HepG2 (cell line): ENCODE results near the gene ZBTB18. TPM values are rescaled to one million over a fixed set of nuclear protein-coding genes. Genes with fewer than 3 reads are reported as not detected.

Experiments
- ATAC-seq: fragments of 200-7000 bp; cut with Tn5 transposase; 3 replicates; pipeline ENCODE4 v1.9.1; 2020; ENCODE audit warnings: mild to moderate bottlenecking, moderate library complexity
- BruUV-seq: library from RNA; stranded (reverse); fragments of 400-500 nt; replicated peaks from 2 replicates; lab custom pipeline; 2021; lab: Mats Ljungman, UMichigan
- CTCF ChIA-PET: fragments of 300-600 bp; formaldehyde crosslinking; extraction: SDS; loops from one replicate; lab custom pipeline; 2021; ENCODE audit warnings: low total read pairs, inconsistent platforms, low intra/inter-chr PET ratio; lab: Yijun Ruan, JAX
- POLR2A ChIA-PET: fragments of 350-600 bp; sonication (Branson Sonifier 250); formaldehyde crosslinking; loops from one replicate; lab custom pipeline; 2020; ENCODE audit warnings: antibody characterized with exemption, inconsistent platforms; lab: Yijun Ruan, JAX
- DNase-seq: peaks from one replicate; pipeline ENCODE4 v3.0.0-alpha.2; 2015; ENCODE audit warnings: low spot score
- FAIRE-seq: peaks from 3 replicates; lab custom pipeline; 2011; peaks lifted over from hg19 to GRCh38; lab: Jason Lieb, UNC
- H2AFZ ChIP-seq: one replicate; pipeline ENCODE4 v1.6.1; 2011; ENCODE audit warnings: low read length, inconsistent platforms
- H3K27ac ChIP-seq: fragments of 300-600 bp; 3 replicates; pipeline ENCODE4 v1.8.0; 2011; ENCODE audit warnings: mixed run types, mild to moderate bottlenecking, mixed read lengths, low read length, inconsistent platforms; ENCODE audit not compliant: insufficient read depth; ENCODE audit errors: extremely low read length
- H3K27me3 ChIP-seq, 2 experiments: fragments of 200-600 bp in 1 of 2; 2 replicates in 1 of 2; 3 replicates in 1 of 2; pipeline versions ENCODE4 v1.6.0 to v1.8.0; 2011; ENCODE audit warnings: low read length in 2 of 2, mild to moderate bottlenecking in 2 of 2, moderate library complexity in 2 of 2, inconsistent platforms in 1 of 2; ENCODE audit not compliant: insufficient read depth in 2 of 2, control insufficient read depth in 1 of 2
- H3K36me3 ChIP-seq, 2 experiments: fragments of 200-600 bp in 1 of 2; replicated peaks in 1 of 2; 2 replicates in 1 of 2; 3 replicates in 1 of 2; pipeline versions ENCODE4 v1.5.1 to v1.8.0; 2011; ENCODE audit warnings: low read length in 2 of 2, inconsistent platforms in 1 of 2; ENCODE audit not compliant: insufficient read depth in 2 of 2, control insufficient read depth in 1 of 2
- H3K4me1 ChIP-seq: 2 replicates; pipeline ENCODE4 v1.5.1; 2012; ENCODE audit warnings: low read length, inconsistent platforms; ENCODE audit not compliant: insufficient read depth
- H3K4me2 ChIP-seq: 2 replicates; pipeline ENCODE4 v1.6.0; 2011; ENCODE audit warnings: low read depth, low read length, inconsistent platforms
- H3K4me3 ChIP-seq, 3 experiments: fragments of 200-600 bp in 1 of 3; sonication (generic), shearing (Covaris generic) in 1 of 3; replicated peaks in 1 of 3; 2 replicates each; pipeline ENCODE4 v1.5.1; 2011 to 2016; ENCODE audit warnings: low read length in 3 of 3, inconsistent platforms in 2 of 3, low read depth in 2 of 3, mild to moderate bottlenecking in 2 of 3, control low read depth in 1 of 3, mixed read lengths in 1 of 3; ENCODE audit not compliant: insufficient read depth in 1 of 3
- H3K79me2 ChIP-seq: one replicate; pipeline ENCODE4 v1.6.1; 2011; ENCODE audit warnings: low read length, inconsistent platforms; ENCODE audit not compliant: insufficient read depth
- H3K9ac ChIP-seq: 2 replicates; pipeline ENCODE4 v1.6.0; 2011; ENCODE audit warnings: mild to moderate bottlenecking, low read depth, low read length, inconsistent platforms; ENCODE audit not compliant: insufficient read depth
- H3K9me3 ChIP-seq: 2 replicates; pipeline ENCODE4 v1.5.1; 2012; ENCODE audit warnings: mild to moderate bottlenecking, low read length
- H4K20me1 ChIP-seq: 2 replicates; pipeline ENCODE4 v1.6.0; 2011; ENCODE audit warnings: inconsistent platforms, mild to moderate bottlenecking, low read length, moderate library complexity; ENCODE audit not compliant: insufficient read depth
- DPF2 ChIP-seq: sonication (generic); formaldehyde crosslinking; IDR thresholded peaks from 2 replicates; pipeline ENCODE4 v1.4.0; 2020; ENCODE audit warnings: mild to moderate bottlenecking, low read depth, missing genetic modification reagents, borderline replicate concordance
- PRPF4 ChIP-seq: fragments of 200-400 bp; formaldehyde crosslinking; IDR thresholded peaks from 2 replicates; pipeline ENCODE4 v1.6.1; 2016; ENCODE audit warnings: low read length, low read depth; ENCODE audit not compliant: poor library complexity, severe bottlenecking
- U2AF2 ChIP-seq: fragments of 200-400 bp; formaldehyde crosslinking; IDR thresholded peaks from 2 replicates; pipeline ENCODE4 v1.6.1; 2017; ENCODE audit warnings: low read depth, mild to moderate bottlenecking, low read length
- ZMAT3 ChIP-seq: sonication (generic); formaldehyde crosslinking; conservative IDR thresholded peaks from 2 replicates; pipeline ENCODE4 v1.7.0; 2021; ENCODE audit warnings: missing genetic modification reagents
- ZNF101 ChIP-seq: sonication (generic); formaldehyde crosslinking; IDR thresholded peaks from 2 replicates; pipeline ENCODE4 v1.4.0; 2020; ENCODE audit warnings: mild to moderate bottlenecking, low read depth, missing genetic modification reagents, borderline replicate concordance
- WGBS: methylation state at CpG from one replicate; pipeline ENCODE4 v1.1.6; 2017; ENCODE audit warnings: low lambda C conversion rate; 5-methylcytosine and 5-hydroxymethylcytosine counted together
- in situ Hi-C: cut with HindIII; loops from 2 replicates; pipeline ENCODE4 v1.10.0; 2017; ENCODE audit warnings: low pct_unique_long_range_greater_than_20kb; ENCODE audit not compliant: extremely low pct_ligation_motif_present
- intact Hi-C: fragments of 100-400 bp; cut with micrococcal nuclease; formaldehyde crosslinking; loops from one replicate; pipeline ENCODE4 v1.10.0; 2022; ENCODE audit not compliant: unreplicated experiment
- polyA plus RNA-seq, 8 experiments: library from polyadenylated mRNA; depleted of rRNA in 3 of 8; stranded (reverse) in 7 of 8; unstranded in 1 of 8; fragments of >200 nt; fragmentation: Illumina TruSeq in 4 of 8; extraction: Trizol in 4 of 8; gene quantifications; 2 replicates each; pipeline versions ENCODE4 v1.2.1 to v1.2.3, GENCODE V29; 2011 to 2016; ENCODE audit warnings: low read depth in 4 of 8, missing spikeins in 1 of 8, mixed read lengths in 1 of 8; ENCODE audit not compliant: insufficient read depth in 1 of 8
- total RNA-seq, 5 experiments: library from RNA; depleted of rRNA; stranded (reverse); fragments of >200 nt; fragmentation: Illumina TruSeq; extraction: Trizol; gene quantifications; 2 replicates each; pipeline ENCODE4 v1.2.3, GENCODE V29; 2016; ENCODE audit warnings: low read depth in 1 of 5
- TF ChIP-seq, protein P1 (sequence below): sonication (generic); formaldehyde crosslinking; IDR thresholded peaks from 2 replicates; pipeline ENCODE4 v1.5.0; 2020; ENCODE audit warnings: missing genetic modification reagents, mild to moderate bottlenecking, borderline replicate concordance
- TF ChIP-seq, protein P2 (sequence below): sonication (generic); formaldehyde crosslinking; conservative IDR thresholded peaks from 2 replicates; pipeline ENCODE4 v1.8.0; 2022; ENCODE audit warnings: missing genetic modification reagents
- TF ChIP-seq, protein P3 (sequence below): sonication (generic); formaldehyde crosslinking; IDR thresholded peaks from 2 replicates; pipeline ENCODE4 v1.9.0; 2022; ENCODE audit warnings: low read depth, missing genetic modification reagents
- TF ChIP-seq, protein P4 (sequence below): sonication (generic); formaldehyde crosslinking; IDR thresholded peaks from 2 replicates; pipeline ENCODE4 v1.4.0; 2020; ENCODE audit warnings: missing genetic modification reagents, mild to moderate bottlenecking, borderline replicate concordance
- TF ChIP-seq, protein P5 (sequence below): sonication (generic); formaldehyde crosslinking; IDR thresholded peaks from 2 replicates; pipeline ENCODE4 v1.5.1; 2020; ENCODE audit warnings: mild to moderate bottlenecking, missing genetic modification reagents, borderline replicate concordance

The ZBTB18 gene
- total and polyA plus RNA-seq, 2 of the 13 experiments (the other 11 are each of a cell fraction or from before 2014, with no cell fraction given) = 3.1 to 4.3 TPM

DNA sequence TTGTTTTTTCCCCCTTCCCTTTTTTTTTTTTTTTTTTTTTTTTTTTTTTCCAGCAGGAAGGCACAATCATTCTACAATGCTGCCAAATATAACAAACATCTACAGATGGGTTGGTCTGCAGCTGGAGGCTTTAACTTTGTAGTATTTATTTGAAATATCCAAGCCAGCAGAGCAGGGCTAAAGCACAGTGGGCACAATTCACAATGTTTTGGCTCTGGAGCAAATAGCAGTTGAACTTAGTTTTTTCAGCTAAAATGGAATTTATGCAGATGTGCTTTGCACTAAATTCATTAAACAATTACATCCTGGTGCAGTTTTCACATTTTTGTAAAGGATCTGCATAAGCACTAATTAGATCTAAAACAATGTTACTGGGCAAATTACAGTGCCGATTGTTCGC is 39.8 kb upstream of the ZBTB18 start:
- Histone ChIP-seq H3K9ac (no peak overlapping the region), H3K4me1 (no peaks in the 10 kb centered on the region), H3K4me2 (no peak overlapping the region), H3K79me2 (no peaks in the 10 kb centered on the region), H3K4me3 (no peak overlapping the region), H2AFZ (no peak overlapping the region), H3K9me3 (no peaks in the 10 kb centered on the region), H3K36me3 (no peaks in the 10 kb centered on the region), H3K27me3 (peaks cover 0 to 21% of the 10 kb centered on the region in 2 experiments; a peak in 3 of 5 replicates), H4K20me1 (no peaks in the 10 kb centered on the region), H3K27ac (no peak overlapping the region)
- in situ Hi-C loops (no loop called here), intact Hi-C loops (no loop called here)
- ChIA-PET POLR2A (no interaction called here), CTCF (no interaction called here)
- DNase-seq (no peak), ATAC-seq (no peak), FAIRE-seq (no peak)
- no TSS peak for BruUV-seq
- WGBS = 30% methylated on average over 2 of the region's 2 CpGs
- no peak for TF ChIP-seq U2AF2
- TF ChIP-seq DPF2 (CRISPR knock-in tag) = no peak
- TF ChIP-seq, protein P1, sequence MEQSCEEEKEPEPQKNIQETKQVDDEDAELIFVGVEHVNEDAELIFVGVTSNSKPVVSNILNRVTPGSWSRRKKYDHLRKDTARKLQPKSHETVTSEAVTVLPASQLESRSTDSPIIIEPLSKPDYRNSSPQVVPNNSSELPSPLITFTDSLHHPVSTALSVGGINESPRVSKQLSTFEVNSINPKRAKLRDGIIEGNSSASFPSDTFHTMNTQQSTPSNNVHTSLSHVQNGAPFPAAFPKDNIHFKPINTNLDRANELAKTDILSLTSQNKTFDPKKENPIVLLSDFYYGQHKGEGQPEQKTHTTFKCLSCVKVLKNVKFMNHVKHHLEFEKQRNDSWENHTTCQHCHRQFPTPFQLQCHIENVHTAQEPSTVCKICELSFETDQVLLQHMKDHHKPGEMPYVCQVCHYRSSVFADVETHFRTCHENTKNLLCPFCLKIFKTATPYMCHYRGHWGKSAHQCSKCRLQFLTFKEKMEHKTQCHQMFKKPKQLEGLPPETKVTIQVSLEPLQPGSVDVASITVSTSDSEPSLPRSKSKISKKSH (CRISPR knock-in tag) = no peak
- no peak for TF ChIP-seq ZNF101 (CRISPR knock-in tag)
- TF ChIP-seq, protein P2, sequence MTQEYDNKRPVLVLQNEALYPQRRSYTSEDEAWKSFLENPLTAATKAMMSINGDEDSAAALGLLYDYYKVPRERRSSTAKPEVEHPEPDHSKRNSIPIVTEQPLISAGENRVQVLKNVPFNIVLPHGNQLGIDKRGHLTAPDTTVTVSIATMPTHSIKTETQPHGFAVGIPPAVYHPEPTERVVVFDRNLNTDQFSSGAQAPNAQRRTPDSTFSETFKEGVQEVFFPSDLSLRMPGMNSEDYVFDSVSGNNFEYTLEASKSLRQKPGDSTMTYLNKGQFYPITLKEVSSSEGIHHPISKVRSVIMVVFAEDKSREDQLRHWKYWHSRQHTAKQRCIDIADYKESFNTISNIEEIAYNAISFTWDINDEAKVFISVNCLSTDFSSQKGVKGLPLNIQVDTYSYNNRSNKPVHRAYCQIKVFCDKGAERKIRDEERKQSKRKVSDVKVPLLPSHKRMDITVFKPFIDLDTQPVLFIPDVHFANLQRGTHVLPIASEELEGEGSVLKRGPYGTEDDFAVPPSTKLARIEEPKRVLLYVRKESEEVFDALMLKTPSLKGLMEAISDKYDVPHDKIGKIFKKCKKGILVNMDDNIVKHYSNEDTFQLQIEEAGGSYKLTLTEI = no peak
- TF ChIP-seq, protein P3, sequence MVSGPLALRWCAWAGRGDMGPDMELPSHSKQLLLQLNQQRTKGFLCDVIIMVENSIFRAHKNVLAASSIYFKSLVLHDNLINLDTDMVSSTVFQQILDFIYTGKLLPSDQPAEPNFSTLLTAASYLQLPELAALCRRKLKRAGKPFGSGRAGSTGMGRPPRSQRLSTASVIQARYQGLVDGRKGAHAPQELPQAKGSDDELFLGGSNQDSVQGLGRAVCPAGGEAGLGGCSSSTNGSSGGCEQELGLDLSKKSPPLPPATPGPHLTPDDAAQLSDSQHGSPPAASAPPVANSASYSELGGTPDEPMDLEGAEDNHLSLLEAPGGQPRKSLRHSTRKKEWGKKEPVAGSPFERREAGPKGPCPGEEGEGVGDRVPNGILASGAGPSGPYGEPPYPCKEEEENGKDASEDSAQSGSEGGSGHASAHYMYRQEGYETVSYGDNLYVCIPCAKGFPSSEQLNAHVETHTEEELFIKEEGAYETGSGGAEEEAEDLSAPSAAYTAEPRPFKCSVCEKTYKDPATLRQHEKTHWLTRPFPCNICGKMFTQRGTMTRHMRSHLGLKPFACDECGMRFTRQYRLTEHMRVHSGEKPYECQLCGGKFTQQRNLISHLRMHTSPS = no peak
- TF ChIP-seq, protein P4, sequence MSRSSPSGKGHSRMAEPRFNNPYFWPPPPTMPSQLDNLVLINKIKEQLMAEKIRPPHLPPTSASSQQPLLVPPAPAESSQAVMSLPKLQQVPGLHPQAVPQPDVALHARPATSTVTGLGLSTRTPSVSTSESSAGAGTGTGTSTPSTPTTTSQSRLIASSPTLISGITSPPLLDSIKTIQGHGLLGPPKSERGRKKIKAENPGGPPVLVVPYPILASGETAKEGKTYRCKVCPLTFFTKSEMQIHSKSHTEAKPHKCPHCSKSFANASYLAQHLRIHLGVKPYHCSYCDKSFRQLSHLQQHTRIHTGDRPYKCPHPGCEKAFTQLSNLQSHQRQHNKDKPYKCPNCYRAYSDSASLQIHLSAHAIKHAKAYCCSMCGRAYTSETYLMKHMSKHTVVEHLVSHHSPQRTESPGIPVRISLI = no peak
- TF ChIP-seq, protein P5, sequence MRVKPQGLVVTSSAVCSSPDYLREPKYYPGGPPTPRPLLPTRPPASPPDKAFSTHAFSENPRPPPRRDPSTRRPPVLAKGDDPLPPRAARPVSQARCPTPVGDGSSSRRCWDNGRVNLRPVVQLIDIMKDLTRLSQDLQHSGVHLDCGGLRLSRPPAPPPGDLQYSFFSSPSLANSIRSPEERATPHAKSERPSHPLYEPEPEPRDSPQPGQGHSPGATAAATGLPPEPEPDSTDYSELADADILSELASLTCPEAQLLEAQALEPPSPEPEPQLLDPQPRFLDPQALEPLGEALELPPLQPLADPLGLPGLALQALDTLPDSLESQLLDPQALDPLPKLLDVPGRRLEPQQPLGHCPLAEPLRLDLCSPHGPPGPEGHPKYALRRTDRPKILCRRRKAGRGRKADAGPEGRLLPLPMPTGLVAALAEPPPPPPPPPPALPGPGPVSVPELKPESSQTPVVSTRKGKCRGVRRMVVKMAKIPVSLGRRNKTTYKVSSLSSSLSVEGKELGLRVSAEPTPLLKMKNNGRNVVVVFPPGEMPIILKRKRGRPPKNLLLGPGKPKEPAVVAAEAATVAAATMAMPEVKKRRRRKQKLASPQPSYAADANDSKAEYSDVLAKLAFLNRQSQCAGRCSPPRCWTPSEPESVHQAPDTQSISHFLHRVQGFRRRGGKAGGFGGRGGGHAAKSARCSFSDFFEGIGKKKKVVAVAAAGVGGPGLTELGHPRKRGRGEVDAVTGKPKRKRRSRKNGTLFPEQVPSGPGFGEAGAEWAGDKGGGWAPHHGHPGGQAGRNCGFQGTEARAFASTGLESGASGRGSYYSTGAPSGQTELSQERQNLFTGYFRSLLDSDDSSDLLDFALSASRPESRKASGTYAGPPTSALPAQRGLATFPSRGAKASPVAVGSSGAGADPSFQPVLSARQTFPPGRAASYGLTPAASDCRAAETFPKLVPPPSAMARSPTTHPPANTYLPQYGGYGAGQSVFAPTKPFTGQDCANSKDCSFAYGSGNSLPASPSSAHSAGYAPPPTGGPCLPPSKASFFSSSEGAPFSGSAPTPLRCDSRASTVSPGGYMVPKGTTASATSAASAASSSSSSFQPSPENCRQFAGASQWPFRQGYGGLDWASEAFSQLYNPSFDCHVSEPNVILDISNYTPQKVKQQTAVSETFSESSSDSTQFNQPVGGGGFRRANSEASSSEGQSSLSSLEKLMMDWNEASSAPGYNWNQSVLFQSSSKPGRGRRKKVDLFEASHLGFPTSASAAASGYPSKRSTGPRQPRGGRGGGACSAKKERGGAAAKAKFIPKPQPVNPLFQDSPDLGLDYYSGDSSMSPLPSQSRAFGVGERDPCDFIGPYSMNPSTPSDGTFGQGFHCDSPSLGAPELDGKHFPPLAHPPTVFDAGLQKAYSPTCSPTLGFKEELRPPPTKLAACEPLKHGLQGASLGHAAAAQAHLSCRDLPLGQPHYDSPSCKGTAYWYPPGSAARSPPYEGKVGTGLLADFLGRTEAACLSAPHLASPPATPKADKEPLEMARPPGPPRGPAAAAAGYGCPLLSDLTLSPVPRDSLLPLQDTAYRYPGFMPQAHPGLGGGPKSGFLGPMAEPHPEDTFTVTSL = no peak
- no peak for TF ChIP-seq PRPF4
- TF ChIP-seq ZMAT3 (CRISPR knock-in tag) = no peak
